PFSK-1 (cell line): ENCODE results near the gene TP63.

ENCODE experiments used
- POLR2AphosphoS5 ChIP-seq: IDR thresholded peaks from 2 replicates; pipeline ENCODE4 v1.6.1; 2012; ENCODE audit warnings: low read depth, mild to moderate bottlenecking, control low read depth, low read length, moderate library complexity
- TAF1 ChIP-seq: IDR thresholded peaks from 2 replicates; pipeline ENCODE4 v1.6.1; 2012; ENCODE audit warnings: low read length, control low read depth, borderline replicate concordance; ENCODE audit not compliant: insufficient read depth

GRCh38 chr3:189727158-189727557 lies 96.0 kb downstream of the TP63 start:
- no peak for TF ChIP-seq POLR2AphosphoS5
- TF ChIP-seq TAF1, result no peak
